K562 (cell line): ENCODE results near the gene CTU1. TPM values are rescaled to one million over a fixed set of nuclear protein-coding genes. Genes with fewer than 3 reads are reported as not detected.

Experiments
- ARID1B ChIP-seq: fragments of 450-650 bp; IDR thresholded peaks from 2 replicates; pipeline ENCODE4 v1.6.1; 2016; ENCODE audit warnings: antibody characterized with exemption, mild to moderate bottlenecking, inconsistent platforms
- ARID3B ChIP-seq: fragments of 250-450 bp; sonication (Bioruptor Pico); IDR thresholded peaks from 2 replicates; pipeline ENCODE4 v1.4.0; 2020; ENCODE audit warnings: borderline replicate concordance
- BRD9 ChIP-seq: fragments of 450-650 bp; IDR thresholded peaks from 2 replicates; pipeline ENCODE4 v1.6.1; 2018; ENCODE audit warnings: low read depth; ENCODE audit not compliant: partially characterized antibody
- FIP1L1 ChIP-seq: fragments of 200-400 bp; formaldehyde crosslinking; IDR thresholded peaks from 2 replicates; pipeline ENCODE4 v1.6.1; 2018; ENCODE audit warnings: mild to moderate bottlenecking, low read depth, low read length; ENCODE audit not compliant: poor library complexity, severe bottlenecking
- FOXJ3 ChIP-seq: sonication (generic); formaldehyde crosslinking; IDR thresholded peaks from 2 replicates; pipeline ENCODE4 v1.4.0; 2020; ENCODE audit warnings: mild to moderate bottlenecking, missing genetic modification reagents
- HNRNPUL1 ChIP-seq: fragments of 200-400 bp; formaldehyde crosslinking; IDR thresholded peaks from 2 replicates; pipeline ENCODE4 v1.6.1; 2017; ENCODE audit warnings: low read length
- IRF1 ChIP-seq: sonication (generic); formaldehyde crosslinking; IDR thresholded peaks from 2 replicates; pipeline ENCODE4 v1.8.0; 2022; ENCODE audit warnings: missing genetic modification reagents, mild to moderate bottlenecking, borderline replicate concordance
- KAT8 ChIP-seq: fragments of 450-650 bp; IDR thresholded peaks from 2 replicates; pipeline ENCODE4 v1.6.1; 2016; ENCODE audit warnings: low read depth, mild to moderate bottlenecking
- NR2F6 ChIP-seq: fragments of 450-650 bp; formaldehyde crosslinking; IDR thresholded peaks from 2 replicates; pipeline ENCODE4 v1.4.0; 2020; ENCODE audit warnings: mild to moderate bottlenecking
- PCBP1 ChIP-seq: fragments of 200-400 bp; formaldehyde crosslinking; IDR thresholded peaks from 2 replicates; pipeline ENCODE4 v1.6.1; 2018; ENCODE audit warnings: mild to moderate bottlenecking, low read depth, low read length; ENCODE audit not compliant: poor library complexity, severe bottlenecking
- POLR3A ChIP-seq: IDR thresholded peaks from 2 replicates; pipeline ENCODE4 v1.6.1; 2011; ENCODE audit warnings: borderline replicate concordance, mild to moderate bottlenecking, moderate library complexity; ENCODE audit not compliant: insufficient read length, insufficient read depth; ENCODE audit errors: extremely low read depth
- RAD51 ChIP-seq: fragments of 450-650 bp; IDR thresholded peaks from 2 replicates; pipeline ENCODE4 v1.7.1; 2016; ENCODE audit warnings: low read depth, mild to moderate bottlenecking, borderline replicate concordance
- SFPQ ChIP-seq: fragments of 200-400 bp; formaldehyde crosslinking; IDR thresholded peaks from 2 replicates; pipeline ENCODE4 v1.6.1; 2017; ENCODE audit warnings: mild to moderate bottlenecking, low read depth, low read length, moderate library complexity
- SLC30A9 ChIP-seq: fragments of 250-450 bp; sonication (Bioruptor Pico); IDR thresholded peaks from 2 replicates; pipeline ENCODE4 v1.8.0; 2022; ENCODE audit warnings: mild to moderate bottlenecking, moderate library complexity
- SMC3 ChIP-seq: conservative IDR thresholded peaks from 2 replicates; pipeline ENCODE4 v1.6.1; 2011; ENCODE audit warnings: low read depth, low read length, improper control_type of control experiment; ENCODE audit not compliant: insufficient read depth
- SRSF3 ChIP-seq: fragments of 200-400 bp; formaldehyde crosslinking; IDR thresholded peaks from 2 replicates; pipeline ENCODE4 v1.6.1; 2016; ENCODE audit warnings: mild to moderate bottlenecking, low read length, moderate library complexity; ENCODE audit not compliant: insufficient read depth
- SUPT5H ChIP-seq: fragments of 450-650 bp; IDR thresholded peaks from 2 replicates; pipeline ENCODE4 v1.6.1; 2016
- TAF1 ChIP-seq: IDR thresholded peaks from 2 replicates; pipeline ENCODE4 v1.6.1; 2011; ENCODE audit warnings: mild to moderate bottlenecking, low read length, moderate library complexity; ENCODE audit not compliant: insufficient read depth, control insufficient read depth, severe bottlenecking; ENCODE audit errors: extremely low read depth
- ZNF280A ChIP-seq: fragments of 450-650 bp; IDR thresholded peaks from 2 replicates; pipeline ENCODE4 v1.6.1; 2018; ENCODE audit warnings: mild to moderate bottlenecking, low read depth; ENCODE audit not compliant: partially characterized antibody
- ZNF444 ChIP-seq: fragments of 250-450 bp; sonication (Bioruptor Pico); IDR thresholded peaks from 2 replicates; pipeline ENCODE4 v1.4.0; 2020; ENCODE audit warnings: mild to moderate bottlenecking, moderate library complexity
- ZNF507 ChIP-seq: conservative IDR thresholded peaks from 2 replicates; pipeline ENCODE4 v1.6.1; 2017; ENCODE audit warnings: missing genetic modification characterization, missing compliant biosample characterization
- ZNF699 ChIP-seq: fragments of 250-450 bp; sonication (Bioruptor Pico); IDR thresholded peaks from 2 replicates; pipeline ENCODE4 v1.8.0; 2021; ENCODE audit warnings: mild to moderate bottlenecking, moderate library complexity; ENCODE audit not compliant: insufficient replicate concordance
- polyA plus RNA-seq, 8 experiments: library from polyadenylated mRNA; depleted of rRNA in 4 of 8; stranded (reverse) in 5 of 8; unstranded in 3 of 8; fragments of >200 nt; fragmentation: Nextera tagmentation in 2 of 8; fragmentation: Illumina TruSeq in 1 of 8; extraction: Ambion mirVana in 2 of 8; extraction: Trizol in 1 of 8; gene quantifications; 2 replicates each; pipeline versions ENCODE4 v1.2.1 to v1.2.3, GENCODE V29; 2011 to 2014; ENCODE audit warnings: inconsistent platforms in 1 of 8, missing spikeins in 1 of 8
- total RNA-seq, 7 experiments: library from RNA; depleted of rRNA in 6 of 7; stranded (reverse); fragments of >200 nt in 6 of 7; fragmentation: Illumina TruSeq in 2 of 7; extraction: Trizol in 2 of 7; gene quantifications; 2 replicates each; pipeline versions ENCODE4 v1.2.1 to v1.2.3, GENCODE V29; 2011 to 2021; ENCODE audit warnings: low replicate concordance in 1 of 7

CTU1 gene
- total and polyA plus RNA-seq, 9 of the 15 experiments (the other 6 are each of a cell fraction or from before 2014, with no cell fraction given) = 0.03 to 18.4 (median 2.3) TPM; not detected in 1

GRCh38 chr19:51108066-51108804 lies at the start of gene CTU1 (continued):
- TF ChIP-seq PCBP1 (no peak), NR2F6 (CRISPR knock-in tag) (no peak), SMC3 (no peak), RAD51 (no peak), ARID3B (CRISPR knock-in tag) (no peak), SLC30A9 (no peak), BRD9 (no peak), HNRNPUL1 (no peak), FIP1L1 (no peak), IRF1 (CRISPR knock-in tag) (no peak), ZNF280A (no peak), FOXJ3 (CRISPR knock-in tag) (peak; percentile 56), ZNF699 (CRISPR knock-in tag) (no peak), SRSF3 (no peak), POLR3A (no peak), ZNF507 (tag) (no peak), ARID1B (peak; percentile 56; the same call in 1 of the 2 replicates), SUPT5H (peak; percentile 81), TAF1 (no peak), SFPQ (no peak), ZNF444 (CRISPR knock-in tag) (no peak), KAT8 (no peak)
